Endothelial cell of umbilical vein (primary cell): ENCODE measurements around the gene CIITA. TPM values are rescaled to one million over a fixed set of nuclear protein-coding genes. Genes with fewer than 3 reads are reported as not detected.

Experiments used
- BruUV-seq: library from RNA; stranded (reverse); fragments of 400-500 nt; replicated peaks from 2 replicates; lab custom pipeline; 2021; lab: Mats Ljungman, UMichigan
- CTCF ChIA-PET: fragments of 300-600, 350-600 bp; sonication (Branson Sonifier 250); formaldehyde crosslinking; loops from one replicate; lab custom pipeline; 2021; ENCODE audit warnings: antibody characterized with exemption, inconsistent platforms; lab: Charles Lee
- POLR2A ChIA-PET: fragments of 300-600, 350-600 bp; sonication (Branson Sonifier 250); formaldehyde crosslinking; loops from one replicate; lab custom pipeline; 2021; ENCODE audit warnings: antibody characterized with exemption, inconsistent platforms; lab: Charles Lee
- DNase-seq: peaks from one replicate; pipeline ENCODE4 v3.0.0-alpha.2; 2011; ENCODE audit warnings: low read depth, low spot score
- FAIRE-seq: peaks from 2 replicates; lab custom pipeline; 2011; peaks lifted over from hg19 to GRCh38; lab: Jason Lieb, UNC
- H2AFZ ChIP-seq: 2 replicates; pipeline ENCODE4 v1.6.0; 2012; ENCODE audit warnings: low read depth, low read length, control low read depth, inconsistent platforms
- H3K27ac ChIP-seq: 2 replicates; pipeline ENCODE4 v1.5.1; 2011; ENCODE audit warnings: low read depth, mild to moderate bottlenecking, control low read depth, low read length, moderate library complexity; ENCODE audit not compliant: insufficient read depth
- H3K27me3 ChIP-seq, 2 experiments: 2 replicates each; pipeline versions ENCODE4 v1.6.0 to v1.6.1; 2011; ENCODE audit warnings: low read length in 2 of 2, mixed read lengths in 1 of 2; ENCODE audit not compliant: control insufficient read depth in 2 of 2, insufficient read depth in 2 of 2
- H3K36me3 ChIP-seq, 2 experiments: 2 replicates in 1 of 2; 3 replicates in 1 of 2; pipeline ENCODE4 v1.5.1; 2011; ENCODE audit warnings: low read length in 2 of 2, mild to moderate bottlenecking in 1 of 2, moderate library complexity in 1 of 2; ENCODE audit not compliant: control insufficient read depth in 2 of 2, insufficient read depth in 2 of 2; ENCODE audit errors: extremely low read depth in 1 of 2
- H3K4me1 ChIP-seq: 3 replicates; pipeline ENCODE4 v1.5.1; 2011; ENCODE audit warnings: mild to moderate bottlenecking, low read length; ENCODE audit not compliant: control insufficient read depth, insufficient read depth; ENCODE audit errors: extremely low read depth
- H3K4me2 ChIP-seq: 2 replicates; pipeline ENCODE4 v1.6.1; 2011; ENCODE audit warnings: low read length, control low read depth, mixed read lengths; ENCODE audit not compliant: insufficient read depth
- H3K4me3 ChIP-seq, 3 experiments: fragments of 200-600 bp in 1 of 3; sonication (generic), shearing (Covaris generic) in 1 of 3; replicated peaks in 1 of 3; 2 replicates each; pipeline ENCODE4 v1.5.1; 2011 to 2016; ENCODE audit warnings: control low read depth in 3 of 3, low read length in 3 of 3, mild to moderate bottlenecking in 2 of 3, inconsistent platforms in 1 of 3, low read depth in 1 of 3, moderate library complexity in 1 of 3; ENCODE audit not compliant: insufficient read depth in 1 of 3
- H3K79me2 ChIP-seq: 2 replicates; pipeline ENCODE4 v1.6.0; 2012; ENCODE audit warnings: low read length, inconsistent platforms; ENCODE audit not compliant: control insufficient read depth, insufficient read depth
- H3K9ac ChIP-seq: replicated peaks from 2 replicates; pipeline ENCODE3; 2011; ENCODE audit warnings: low read length, control low read depth; ENCODE audit not compliant: insufficient read depth; ENCODE audit errors: extremely low read depth
- H3K9me1 ChIP-seq: replicated peaks from 3 replicates; pipeline ENCODE4 v1.6.0; 2011; ENCODE audit warnings: mild to moderate bottlenecking, low read length; ENCODE audit not compliant: control insufficient read depth, insufficient read depth; ENCODE audit errors: extremely low read depth
- H3K9me3 ChIP-seq: replicated peaks from 2 replicates; pipeline ENCODE4 v1.5.1; 2012; ENCODE audit warnings: low read length, inconsistent platforms; ENCODE audit not compliant: control insufficient read depth, insufficient read depth
- H4K20me1 ChIP-seq: replicated peaks from 2 replicates; pipeline ENCODE3; 2011; ENCODE audit warnings: mild to moderate bottlenecking, low read length; ENCODE audit not compliant: control insufficient read depth, insufficient read depth; ENCODE audit errors: extremely low read depth
- EZH2 ChIP-seq: IDR thresholded peaks from 2 replicates; pipeline ENCODE4 v1.6.1; 2012; ENCODE audit warnings: borderline replicate concordance, low read depth, mild to moderate bottlenecking, moderate library complexity, low read length, inconsistent platforms; ENCODE audit not compliant: severe bottlenecking
- FOS ChIP-seq: IDR thresholded peaks from 2 replicates; pipeline ENCODE4 v1.6.1; 2011; ENCODE audit warnings: mild to moderate bottlenecking, low read length, moderate library complexity, borderline replicate concordance; ENCODE audit not compliant: insufficient read depth
- GATA2 ChIP-seq: IDR thresholded peaks from 2 replicates; pipeline ENCODE4 v1.7.0; 2011; ENCODE audit warnings: low read depth, mild to moderate bottlenecking, moderate library complexity, mixed read lengths, low read length; ENCODE audit not compliant: insufficient read length, insufficient read depth
- JUN ChIP-seq: IDR thresholded peaks from 2 replicates; pipeline ENCODE4 v1.6.1; 2011; ENCODE audit warnings: borderline replicate concordance, low read depth; ENCODE audit not compliant: insufficient read length, insufficient read depth
- MYC ChIP-seq: IDR thresholded peaks from one replicate; pipeline ENCODE4 v1.6.1; 2011; ENCODE audit warnings: mild to moderate bottlenecking, low read depth, low read length
- POLR2A ChIP-seq: IDR thresholded peaks from 2 replicates; pipeline ENCODE4 v1.6.1; 2012; ENCODE audit warnings: low read depth, mild to moderate bottlenecking, control low read depth, low read length
- POLR2AphosphoS5 ChIP-seq: IDR thresholded peaks from 2 replicates; pipeline ENCODE4 v1.6.1; 2012; ENCODE audit warnings: low read depth, mild to moderate bottlenecking, control low read depth, low read length, moderate library complexity; ENCODE audit not compliant: insufficient read depth
- dilution Hi-C: fragments of 300-500 bp; cut with MboI; formaldehyde crosslinking; loops from one replicate; pipeline ENCODE4 v1.15.0; 2019; ENCODE audit warnings: low sequenced_read_pairs; ENCODE audit not compliant: extremely low pct_ligation_motif_present
- intact Hi-C: fragments of 100-400 bp; cut with micrococcal nuclease; formaldehyde crosslinking; loops from one replicate; pipeline ENCODE4 v1.10.0; 2022
- polyA plus RNA-seq, 4 experiments: library from polyadenylated mRNA; depleted of rRNA in 3 of 4; stranded (reverse) in 3 of 4; unstranded in 1 of 4; fragments of >200 nt; gene quantifications; 2 replicates each; pipeline versions ENCODE4 v1.2.1 to v1.2.3, GENCODE V29; 2011 to 2012; ENCODE audit warnings: missing spikeins in 1 of 4
- total RNA-seq: library from RNA; stranded (reverse); gene quantifications from 2 replicates; pipeline ENCODE4 v1.2.3, GENCODE V29; 2021
- TF ChIP-seq, protein P1 (sequence below): IDR thresholded peaks from 2 replicates; pipeline ENCODE4 v1.6.1; 2011; ENCODE audit not compliant: insufficient read depth, insufficient read length
- TF ChIP-seq, protein P2 (sequence below), 2 donors: IDR thresholded peaks; 1 replicate in 1 of 2; 2 replicates in 1 of 2; pipeline ENCODE4 v1.5.1; 2011; ENCODE audit warnings: low read length in 2 of 2, mild to moderate bottlenecking in 2 of 2, moderate library complexity in 2 of 2, control low read depth in 1 of 2, inconsistent platforms in 1 of 2, low read depth in 1 of 2; ENCODE audit not compliant: insufficient read depth in 1 of 2; ENCODE audit errors: extremely low read depth in 1 of 2

The CIITA gene
- total and polyA plus RNA-seq, 2 donors (not counting 3 experiments of a cell fraction or from before 2014, with no cell fraction given) = not detected

DNA sequence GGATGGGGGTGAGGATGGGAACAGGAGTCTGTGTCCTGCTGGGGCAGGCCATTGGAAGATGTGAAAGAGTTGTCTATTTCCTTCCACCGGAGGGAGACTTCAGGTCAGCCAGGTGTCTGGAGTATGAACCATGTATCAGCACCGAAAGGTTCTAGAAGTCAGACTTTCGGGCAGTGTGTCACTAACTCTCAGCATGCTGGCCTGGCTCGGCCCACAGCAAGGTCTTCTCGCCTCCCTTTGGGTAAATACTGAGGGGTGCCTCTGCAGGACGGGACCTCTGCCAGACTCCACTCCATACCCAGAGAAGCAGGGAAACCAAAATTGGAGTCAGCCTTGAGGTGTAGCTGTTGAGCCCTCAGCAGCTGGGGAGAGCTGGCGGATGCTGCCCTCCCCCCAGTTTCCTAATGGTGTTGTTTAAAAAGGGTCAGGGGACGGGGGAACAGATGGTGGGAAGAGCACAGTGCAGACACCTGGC is 507 bp downstream of the CIITA start:
- Histone ChIP-seq H3K9me3 (no peaks in the 10 kb centered on the region), H3K36me3 (no peaks in the 10 kb centered on the region), H3K4me3 (no peak overlapping the region), H3K4me2 (no peak overlapping the region), H3K27ac (no peak overlapping the region), H3K27me3 (peaks cover 7% of the 10 kb centered on the region in 2 experiments), H3K9me1 (no peaks in the 10 kb centered on the region), H3K4me1 (no peaks in the 10 kb centered on the region), H4K20me1 (no peaks in the 10 kb centered on the region), H3K79me2 (no peaks in the 10 kb centered on the region), H2AFZ (no peak overlapping the region), H3K9ac (no peak overlapping the region)
- intact Hi-C loops (no loop called here), dilution Hi-C loops (no loop called here)
- POLR2A ChIA-PET = no interaction called here
- no TSS peak for BruUV-seq
- DNase-seq (no peak), FAIRE-seq (no peak)
- TF ChIP-seq FOS = no peak
- no peak for TF ChIP-seq MYC
- TF ChIP-seq POLR2AphosphoS5 = no peak
- TF ChIP-seq GATA2 = no peak
- no peak for TF ChIP-seq EZH2
- TF ChIP-seq JUN = no peak
- TF ChIP-seq, protein P1, sequence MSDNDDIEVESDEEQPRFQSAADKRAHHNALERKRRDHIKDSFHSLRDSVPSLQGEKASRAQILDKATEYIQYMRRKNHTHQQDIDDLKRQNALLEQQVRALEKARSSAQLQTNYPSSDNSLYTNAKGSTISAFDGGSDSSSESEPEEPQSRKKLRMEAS = no peak
- TF ChIP-seq, protein P2, sequence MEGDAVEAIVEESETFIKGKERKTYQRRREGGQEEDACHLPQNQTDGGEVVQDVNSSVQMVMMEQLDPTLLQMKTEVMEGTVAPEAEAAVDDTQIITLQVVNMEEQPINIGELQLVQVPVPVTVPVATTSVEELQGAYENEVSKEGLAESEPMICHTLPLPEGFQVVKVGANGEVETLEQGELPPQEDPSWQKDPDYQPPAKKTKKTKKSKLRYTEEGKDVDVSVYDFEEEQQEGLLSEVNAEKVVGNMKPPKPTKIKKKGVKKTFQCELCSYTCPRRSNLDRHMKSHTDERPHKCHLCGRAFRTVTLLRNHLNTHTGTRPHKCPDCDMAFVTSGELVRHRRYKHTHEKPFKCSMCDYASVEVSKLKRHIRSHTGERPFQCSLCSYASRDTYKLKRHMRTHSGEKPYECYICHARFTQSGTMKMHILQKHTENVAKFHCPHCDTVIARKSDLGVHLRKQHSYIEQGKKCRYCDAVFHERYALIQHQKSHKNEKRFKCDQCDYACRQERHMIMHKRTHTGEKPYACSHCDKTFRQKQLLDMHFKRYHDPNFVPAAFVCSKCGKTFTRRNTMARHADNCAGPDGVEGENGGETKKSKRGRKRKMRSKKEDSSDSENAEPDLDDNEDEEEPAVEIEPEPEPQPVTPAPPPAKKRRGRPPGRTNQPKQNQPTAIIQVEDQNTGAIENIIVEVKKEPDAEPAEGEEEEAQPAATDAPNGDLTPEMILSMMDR (IDR thresholded peaks at IDR 0.05; ENCODE audit: extremely low read depth in 1 of 2, insufficient read depth in 1 of 2, low read depth in 1 of 2, low read length in 2 of 2) = no peak
- no peak for TF ChIP-seq POLR2A
- CTCF ChIA-PET = interaction anchor here (0.7 kb wide), 1 partner anchor 11 kb away, joined by 3 read pairs; no protein-coding TSS in a partner anchor
